ENCODE data around the gene SPATA1.

SPATA1 gene

DNA sequence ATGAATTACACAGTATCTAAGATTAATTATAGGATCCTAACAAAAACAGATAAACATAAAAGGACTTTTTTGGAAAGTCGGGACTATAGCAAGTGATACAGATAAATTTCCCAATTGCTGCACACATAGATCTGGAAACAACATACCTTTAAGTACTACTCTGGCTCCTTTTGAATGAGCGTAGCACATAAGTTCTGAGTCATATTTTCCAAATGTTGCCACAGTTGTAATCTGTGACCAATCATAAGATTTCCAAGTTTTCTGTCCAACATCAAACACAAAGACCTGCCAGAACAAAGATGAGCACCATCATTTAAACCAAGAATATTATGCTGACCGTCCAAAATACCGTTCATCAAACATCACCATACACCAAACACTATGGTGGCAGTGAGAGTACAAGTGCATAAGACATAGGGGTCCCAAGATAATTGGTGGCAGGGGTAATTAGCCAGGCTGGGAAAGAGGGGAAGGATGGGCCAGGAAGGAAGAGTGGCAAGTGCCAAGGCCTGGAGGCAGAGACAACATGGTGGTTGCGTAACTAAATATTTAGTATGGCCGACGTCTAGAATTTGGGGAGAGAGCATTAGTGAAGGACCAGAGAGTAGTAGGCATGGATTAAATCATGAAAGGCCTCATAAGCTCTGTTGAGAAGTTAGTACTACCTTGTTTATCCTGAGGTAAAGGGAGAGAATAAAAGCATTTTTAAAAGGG is 64.4 kb downstream of the SPATA1 start:
- H3K9me2 ChIP-seq (replicated peaks; ENCODE audit: control insufficient read depth, low read length), result no peaks in the 10 kb centered on the region
- H3K4me3 ChIP-seq (ENCODE audit: low read length), result no peak overlapping the region
- H3K4me2 ChIP-seq (ENCODE audit: low read length), result no peak overlapping the region
- H3F3A ChIP-seq (ENCODE audit: control insufficient read depth, insufficient read depth), result peaks cover 5% of the 10 kb centered on the region
- peaks cover 15% of the 10 kb centered on the region for H3K79me2 ChIP-seq (ENCODE audit: control insufficient read depth, low read length)
- H3K9me3 ChIP-seq (ENCODE audit: control insufficient read depth, insufficient read depth, low read length), result no peaks in the 10 kb centered on the region
- peaks cover 24% of the 10 kb centered on the region for H3K4me1 ChIP-seq (ENCODE audit: control insufficient read depth, low read length)
- H4K20me1 ChIP-seq (ENCODE audit: control insufficient read depth, insufficient read depth, low read depth, low read length), result no peaks in the 10 kb centered on the region
- peaks cover 15% of the 10 kb centered on the region for H3K36me3 ChIP-seq (ENCODE audit: control insufficient read depth, low read length)
- no peaks in the 10 kb centered on the region for H3K27me3 ChIP-seq (ENCODE audit: control insufficient read depth, low read length)
- no peak for TF ChIP-seq EZH2phosphoT487 (IDR thresholded peaks at IDR 0.05; ENCODE audit: borderline replicate concordance, low read length)
- TF ChIP-seq, protein P1, sequence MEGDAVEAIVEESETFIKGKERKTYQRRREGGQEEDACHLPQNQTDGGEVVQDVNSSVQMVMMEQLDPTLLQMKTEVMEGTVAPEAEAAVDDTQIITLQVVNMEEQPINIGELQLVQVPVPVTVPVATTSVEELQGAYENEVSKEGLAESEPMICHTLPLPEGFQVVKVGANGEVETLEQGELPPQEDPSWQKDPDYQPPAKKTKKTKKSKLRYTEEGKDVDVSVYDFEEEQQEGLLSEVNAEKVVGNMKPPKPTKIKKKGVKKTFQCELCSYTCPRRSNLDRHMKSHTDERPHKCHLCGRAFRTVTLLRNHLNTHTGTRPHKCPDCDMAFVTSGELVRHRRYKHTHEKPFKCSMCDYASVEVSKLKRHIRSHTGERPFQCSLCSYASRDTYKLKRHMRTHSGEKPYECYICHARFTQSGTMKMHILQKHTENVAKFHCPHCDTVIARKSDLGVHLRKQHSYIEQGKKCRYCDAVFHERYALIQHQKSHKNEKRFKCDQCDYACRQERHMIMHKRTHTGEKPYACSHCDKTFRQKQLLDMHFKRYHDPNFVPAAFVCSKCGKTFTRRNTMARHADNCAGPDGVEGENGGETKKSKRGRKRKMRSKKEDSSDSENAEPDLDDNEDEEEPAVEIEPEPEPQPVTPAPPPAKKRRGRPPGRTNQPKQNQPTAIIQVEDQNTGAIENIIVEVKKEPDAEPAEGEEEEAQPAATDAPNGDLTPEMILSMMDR (IDR thresholded peaks at IDR 0.05; ENCODE audit: low read depth, low read length, poor library complexity, severe bottlenecking), result no peak
- H3K27ac ChIP-seq (ENCODE audit: low read depth, low read length), result no peak overlapping the region

GRCh38 chr1:84571150-84571535 is 65.0 kb downstream of the SPATA1 start:
- Histone ChIP-seq H3K36me3 (ENCODE audit: control insufficient read depth, low read length) (peaks cover 15% of the 10 kb centered on the region), H3K4me2 (ENCODE audit: low read length) (no peak overlapping the region), H3K9me2 (replicated peaks; ENCODE audit: control insufficient read depth, low read length) (no peaks in the 10 kb centered on the region), H3K27ac (ENCODE audit: low read depth, low read length) (no peak overlapping the region), H4K20me1 (ENCODE audit: control insufficient read depth, insufficient read depth, low read depth, low read length) (no peaks in the 10 kb centered on the region), H3K79me2 (ENCODE audit: control insufficient read depth, low read length) (peaks cover 15% of the 10 kb centered on the region), H3K4me1 (ENCODE audit: control insufficient read depth, low read length) (peaks cover 24% of the 10 kb centered on the region), H3K27me3 (ENCODE audit: control insufficient read depth, low read length) (no peaks in the 10 kb centered on the region), H3K4me3 (ENCODE audit: low read length) (no peak overlapping the region), H3K9me3 (ENCODE audit: control insufficient read depth, insufficient read depth, low read length) (no peaks in the 10 kb centered on the region), H3F3A (ENCODE audit: control insufficient read depth, insufficient read depth) (peaks cover 5% of the 10 kb centered on the region)
- no peak for TF ChIP-seq EZH2phosphoT487 (IDR thresholded peaks at IDR 0.05; ENCODE audit: borderline replicate concordance, low read length)
- TF ChIP-seq, protein P1 (IDR thresholded peaks at IDR 0.05; ENCODE audit: low read depth, low read length, poor library complexity, severe bottlenecking), result no peak

- H3K27me3 ChIP-seq (ENCODE audit: control insufficient read depth, low read length), result no peaks in the 10 kb centered on the region
- TF ChIP-seq, protein P1 (IDR thresholded peaks at IDR 0.05; ENCODE audit: low read depth, low read length, poor library complexity, severe bottlenecking), result no peak
- no peak for TF ChIP-seq EZH2phosphoT487 (IDR thresholded peaks at IDR 0.05; ENCODE audit: borderline replicate concordance, low read length)
- H3K36me3 ChIP-seq (ENCODE audit: control insufficient read depth, low read length), result peaks cover 15% of the 10 kb centered on the region
- H3K4me3 ChIP-seq (ENCODE audit: low read length), result peak overlapping the region; percentile 84
- peaks cover 5% of the 10 kb centered on the region for H3F3A ChIP-seq (ENCODE audit: control insufficient read depth, insufficient read depth)
- H4K20me1 ChIP-seq (ENCODE audit: control insufficient read depth, insufficient read depth, low read depth, low read length), result no peaks in the 10 kb centered on the region
- H3K4me1 ChIP-seq (ENCODE audit: control insufficient read depth, low read length), result peaks cover 21% of the 10 kb centered on the region
- H3K9me2 ChIP-seq (replicated peaks; ENCODE audit: control insufficient read depth, low read length), result no peaks in the 10 kb centered on the region
- peak overlapping the region; percentile 75 for H3K27ac ChIP-seq (ENCODE audit: low read depth, low read length)
- peak overlapping the region; percentile 80 for H3K4me2 ChIP-seq (ENCODE audit: low read length)
- H3K79me2 ChIP-seq (ENCODE audit: control insufficient read depth, low read length), result peaks cover 15% of the 10 kb centered on the region
- H3K9me3 ChIP-seq (ENCODE audit: control insufficient read depth, insufficient read depth, low read length), result no peaks in the 10 kb centered on the region
These were observed 67.3 kb downstream of the SPATA1 start for GRCh38 chr1:84573481-84573966.
